HepG2 (cell line): ENCODE data around the gene FRMD6. TPM values are rescaled to one million over a fixed set of nuclear protein-coding genes. Genes with fewer than 3 reads are reported as not detected.

Experiments
- ATAC-seq: fragments of 200-7000 bp; cut with Tn5 transposase; 3 replicates; pipeline ENCODE4 v1.9.1; 2020; ENCODE audit warnings: mild to moderate bottlenecking, moderate library complexity
- BruUV-seq: library from RNA; stranded (reverse); fragments of 400-500 nt; replicated peaks from 2 replicates; lab custom pipeline; 2021; lab: Mats Ljungman, UMichigan
- CTCF ChIA-PET: fragments of 300-600 bp; formaldehyde crosslinking; extraction: SDS; loops from one replicate; lab custom pipeline; 2021; ENCODE audit warnings: low total read pairs, inconsistent platforms, low intra/inter-chr PET ratio; lab: Yijun Ruan, JAX
- POLR2A ChIA-PET: fragments of 350-600 bp; sonication (Branson Sonifier 250); formaldehyde crosslinking; loops from one replicate; lab custom pipeline; 2020; ENCODE audit warnings: antibody characterized with exemption, inconsistent platforms; lab: Yijun Ruan, JAX
- DNase-seq: peaks from one replicate; pipeline ENCODE4 v3.0.0-alpha.2; 2015; ENCODE audit warnings: low spot score
- FAIRE-seq: peaks from 3 replicates; lab custom pipeline; 2011; peaks lifted over from hg19 to GRCh38; lab: Jason Lieb, UNC
- H2AFZ ChIP-seq: one replicate; pipeline ENCODE4 v1.6.1; 2011; ENCODE audit warnings: low read length, inconsistent platforms
- H3K27ac ChIP-seq: fragments of 300-600 bp; 3 replicates; pipeline ENCODE4 v1.8.0; 2011; ENCODE audit warnings: mixed run types, mild to moderate bottlenecking, mixed read lengths, low read length, inconsistent platforms; ENCODE audit not compliant: insufficient read depth; ENCODE audit errors: extremely low read length
- H3K27me3 ChIP-seq, 2 experiments: fragments of 200-600 bp in 1 of 2; 2 replicates in 1 of 2; 3 replicates in 1 of 2; pipeline versions ENCODE4 v1.6.0 to v1.8.0; 2011; ENCODE audit warnings: low read length in 2 of 2, mild to moderate bottlenecking in 2 of 2, moderate library complexity in 2 of 2, inconsistent platforms in 1 of 2; ENCODE audit not compliant: insufficient read depth in 2 of 2, control insufficient read depth in 1 of 2
- H3K36me3 ChIP-seq, 2 experiments: fragments of 200-600 bp in 1 of 2; replicated peaks in 1 of 2; 2 replicates in 1 of 2; 3 replicates in 1 of 2; pipeline versions ENCODE4 v1.5.1 to v1.8.0; 2011; ENCODE audit warnings: low read length in 2 of 2, inconsistent platforms in 1 of 2; ENCODE audit not compliant: insufficient read depth in 2 of 2, control insufficient read depth in 1 of 2
- H3K4me1 ChIP-seq: 2 replicates; pipeline ENCODE4 v1.5.1; 2012; ENCODE audit warnings: low read length, inconsistent platforms; ENCODE audit not compliant: insufficient read depth
- H3K4me2 ChIP-seq: 2 replicates; pipeline ENCODE4 v1.6.0; 2011; ENCODE audit warnings: low read depth, low read length, inconsistent platforms
- H3K4me3 ChIP-seq, 3 experiments: fragments of 200-600 bp in 1 of 3; sonication (generic), shearing (Covaris generic) in 1 of 3; replicated peaks in 1 of 3; 2 replicates each; pipeline ENCODE4 v1.5.1; 2011 to 2016; ENCODE audit warnings: low read length in 3 of 3, inconsistent platforms in 2 of 3, low read depth in 2 of 3, mild to moderate bottlenecking in 2 of 3, control low read depth in 1 of 3, mixed read lengths in 1 of 3; ENCODE audit not compliant: insufficient read depth in 1 of 3
- H3K79me2 ChIP-seq: one replicate; pipeline ENCODE4 v1.6.1; 2011; ENCODE audit warnings: low read length, inconsistent platforms; ENCODE audit not compliant: insufficient read depth
- H3K9ac ChIP-seq: 2 replicates; pipeline ENCODE4 v1.6.0; 2011; ENCODE audit warnings: mild to moderate bottlenecking, low read depth, low read length, inconsistent platforms; ENCODE audit not compliant: insufficient read depth
- H3K9me3 ChIP-seq: 2 replicates; pipeline ENCODE4 v1.5.1; 2012; ENCODE audit warnings: mild to moderate bottlenecking, low read length
- H4K20me1 ChIP-seq: 2 replicates; pipeline ENCODE4 v1.6.0; 2011; ENCODE audit warnings: inconsistent platforms, mild to moderate bottlenecking, low read length, moderate library complexity; ENCODE audit not compliant: insufficient read depth
- CBX5 ChIP-seq: sonication (generic); formaldehyde crosslinking; IDR thresholded peaks from 2 replicates; pipeline ENCODE4 v1.4.0; 2020; ENCODE audit warnings: missing genetic modification reagents, borderline replicate concordance
- FOSL2 ChIP-seq: sonication (generic); formaldehyde crosslinking; IDR thresholded peaks from 2 replicates; pipeline ENCODE4 v1.4.0; 2020; ENCODE audit warnings: missing genetic modification reagents
- MAFF ChIP-seq: IDR thresholded peaks from 2 replicates; pipeline ENCODE4 v1.6.1; 2011; ENCODE audit warnings: low read depth, low read length, improper control_type of control experiment
- MAFK ChIP-seq, 2 experiments: IDR thresholded peaks in 1 of 2; conservative IDR thresholded peaks in 1 of 2; 2 replicates each; pipeline ENCODE4 v1.6.1; 2011; ENCODE audit warnings: improper control_type of control experiment in 2 of 2, low read length in 2 of 2
- NFE2L2 ChIP-seq: fragments of 150-350 bp; IDR thresholded peaks from 2 replicates; pipeline ENCODE4 v1.6.1; 2014; ENCODE audit warnings: low read length
- ZEB1 ChIP-seq: IDR thresholded peaks from 2 replicates; pipeline ENCODE4 v1.6.1; 2012; ENCODE audit warnings: mild to moderate bottlenecking, low read depth, inconsistent platforms; ENCODE audit not compliant: insufficient replicate concordance
- ZMYM3 ChIP-seq: sonication (generic); formaldehyde crosslinking; IDR thresholded peaks from 2 replicates; pipeline ENCODE4 v1.5.1; 2020; ENCODE audit warnings: mild to moderate bottlenecking, missing genetic modification reagents
- ZNF614 ChIP-seq: IDR thresholded peaks from 2 replicates; pipeline ENCODE4 v1.6.1; 2018; ENCODE audit warnings: missing biosample characterization, missing genetic modification reagents, inconsistent platforms, borderline replicate concordance
- ZNF761 ChIP-seq: sonication (generic); formaldehyde crosslinking; conservative IDR thresholded peaks from 2 replicates; pipeline ENCODE4 v1.4.0; 2020; ENCODE audit warnings: mild to moderate bottlenecking, missing genetic modification reagents
- WGBS: methylation state at CpG from one replicate; pipeline ENCODE4 v1.1.6; 2017; ENCODE audit warnings: low lambda C conversion rate; 5-methylcytosine and 5-hydroxymethylcytosine counted together
- in situ Hi-C: cut with HindIII; loops from 2 replicates; pipeline ENCODE4 v1.10.0; 2017; ENCODE audit warnings: low pct_unique_long_range_greater_than_20kb; ENCODE audit not compliant: extremely low pct_ligation_motif_present
- intact Hi-C: fragments of 100-400 bp; cut with micrococcal nuclease; formaldehyde crosslinking; loops from one replicate; pipeline ENCODE4 v1.10.0; 2022; ENCODE audit not compliant: unreplicated experiment
- polyA plus RNA-seq, 8 experiments: library from polyadenylated mRNA; depleted of rRNA in 3 of 8; stranded (reverse) in 7 of 8; unstranded in 1 of 8; fragments of >200 nt; fragmentation: Illumina TruSeq in 4 of 8; extraction: Trizol in 4 of 8; gene quantifications; 2 replicates each; pipeline versions ENCODE4 v1.2.1 to v1.2.3, GENCODE V29; 2011 to 2016; ENCODE audit warnings: low read depth in 4 of 8, missing spikeins in 1 of 8, mixed read lengths in 1 of 8; ENCODE audit not compliant: insufficient read depth in 1 of 8
- total RNA-seq, 5 experiments: library from RNA; depleted of rRNA; stranded (reverse); fragments of >200 nt; fragmentation: Illumina TruSeq; extraction: Trizol; gene quantifications; 2 replicates each; pipeline ENCODE4 v1.2.3, GENCODE V29; 2016; ENCODE audit warnings: low read depth in 1 of 5
- TF ChIP-seq, protein P1 (sequence below): sonication (generic); formaldehyde crosslinking; IDR thresholded peaks from 2 replicates; pipeline ENCODE4 v1.8.0; 2022; ENCODE audit warnings: missing genetic modification reagents, mild to moderate bottlenecking, borderline replicate concordance

FRMD6 gene
- total and polyA plus RNA-seq, 2 of the 13 experiments (the other 11 are each of a cell fraction or from before 2014, with no cell fraction given) = 2.4 to 5.4 TPM

DNA sequence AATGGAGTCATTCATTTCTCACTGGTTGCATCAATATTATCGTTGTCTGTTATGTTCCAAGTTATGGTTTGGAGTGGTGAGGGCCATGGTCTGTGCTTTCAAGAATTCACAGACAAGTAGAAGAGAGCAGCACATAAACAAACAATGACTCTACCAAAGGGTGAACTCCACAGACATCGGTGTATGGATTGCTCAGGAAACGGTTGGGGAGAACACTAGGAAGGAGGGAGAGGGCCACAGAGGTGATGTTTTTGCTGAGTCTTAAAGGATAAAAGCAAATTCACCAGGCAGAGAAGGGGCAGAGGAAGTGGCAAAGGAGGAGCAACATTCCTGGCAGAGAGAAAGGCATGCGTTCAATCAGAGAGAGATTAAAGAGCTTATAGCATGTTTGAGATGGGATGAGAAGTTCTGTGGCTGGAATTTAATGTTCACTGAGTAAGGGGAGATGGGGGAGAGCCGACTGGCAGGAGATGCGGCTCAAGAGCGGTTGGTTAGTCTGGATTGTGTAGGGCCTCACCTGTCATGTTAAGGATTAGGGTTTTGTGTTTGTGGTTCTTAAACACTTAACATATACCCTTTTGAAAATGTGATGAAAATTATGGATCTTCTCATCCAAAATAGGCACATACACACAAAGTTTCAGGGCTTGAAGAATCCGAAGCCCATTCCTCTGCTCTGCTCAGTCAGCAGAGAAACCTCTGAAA is 42.3 kb upstream of the FRMD6 start:
- Histone ChIP-seq H3K27me3 (no peaks in the 10 kb centered on the region; a peak in 1 of 5 replicates), H3K27ac (no peak overlapping the region), H2AFZ (no peak overlapping the region), H3K79me2 (no peaks in the 10 kb centered on the region), H3K4me3 (no peak overlapping the region), H3K36me3 (no peaks in the 10 kb centered on the region), H3K9me3 (no peaks in the 10 kb centered on the region), H3K9ac (no peak overlapping the region), H3K4me2 (no peak overlapping the region)
- DNase-seq (no peak), FAIRE-seq (no peak), ATAC-seq (no peak)
- ChIA-PET CTCF (no interaction called here), POLR2A (no interaction called here)
- 57% methylated on average over 8 of the region's 8 CpGs for WGBS
- BruUV-seq = no TSS peak
- TF ChIP-seq, protein P1, sequence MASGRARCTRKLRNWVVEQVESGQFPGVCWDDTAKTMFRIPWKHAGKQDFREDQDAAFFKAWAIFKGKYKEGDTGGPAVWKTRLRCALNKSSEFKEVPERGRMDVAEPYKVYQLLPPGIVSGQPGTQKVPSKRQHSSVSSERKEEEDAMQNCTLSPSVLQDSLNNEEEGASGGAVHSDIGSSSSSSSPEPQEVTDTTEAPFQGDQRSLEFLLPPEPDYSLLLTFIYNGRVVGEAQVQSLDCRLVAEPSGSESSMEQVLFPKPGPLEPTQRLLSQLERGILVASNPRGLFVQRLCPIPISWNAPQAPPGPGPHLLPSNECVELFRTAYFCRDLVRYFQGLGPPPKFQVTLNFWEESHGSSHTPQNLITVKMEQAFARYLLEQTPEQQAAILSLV (CRISPR knock-in tag) = no peak
- TF ChIP-seq, all 625 proteins: peak for 0
- intact Hi-C loops = no loop called here
- Histone ChIP-seq H3K4me1 (no peaks in the 10 kb centered on the region; the same call in 1 of the 2 replicates), H4K20me1 (no peaks in the 10 kb centered on the region)
- in situ Hi-C loops = no loop called here

DNA sequence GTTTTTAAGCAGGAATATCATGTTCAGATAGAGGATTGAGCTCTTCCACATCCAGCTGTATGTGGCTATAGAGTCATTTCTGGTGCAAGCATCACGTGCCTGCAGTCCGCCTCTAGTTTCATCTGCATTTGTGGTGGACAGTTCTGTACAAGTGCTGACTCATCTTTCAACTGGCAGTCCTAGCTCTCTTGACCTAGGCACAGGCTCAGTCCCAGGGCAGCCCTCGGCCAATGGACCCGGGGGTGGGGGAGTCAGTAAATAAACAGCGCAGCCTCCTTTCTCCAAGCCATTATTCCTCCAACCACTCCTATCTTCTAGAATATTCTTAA is 41.8 kb upstream of the FRMD6 start:
- intact Hi-C loops = no loop called here
- Histone ChIP-seq H3K9me3 (no peaks in the 10 kb centered on the region), H3K4me1 (no peaks in the 10 kb centered on the region; the same call in 1 of the 2 replicates), H3K4me2 (no peak overlapping the region), H2AFZ (no peak overlapping the region), H3K27me3 (no peaks in the 10 kb centered on the region; a peak in 1 of 5 replicates), H3K36me3 (no peaks in the 10 kb centered on the region)
- POLR2A ChIA-PET = no interaction called here
- BruUV-seq = no TSS peak
- FAIRE-seq (no peak), ATAC-seq (no peak)
- TF ChIP-seq MAFK (conservative IDR thresholded peaks at IDR 0.05 in 1 of 2, IDR thresholded peaks at IDR 0.05 in 1 of 2; ENCODE audit: low read length in 2 of 2) (peak; percentile 56 to 70; a peak in 3 of 4 replicates), CBX5 (CRISPR knock-in tag) (no peak), MAFF (peak; percentile 53; the same call in 1 of the 2 replicates), ZMYM3 (CRISPR knock-in tag) (no peak), ZEB1 (no peak), ZNF761 (CRISPR knock-in tag) (no peak), FOSL2 (CRISPR knock-in tag) (peak; percentile 45; the same call in 1 of the 2 replicates), NFE2L2 (0 out of 2 replicates have a peak, but pooled peaks have one; percentile 37), ZNF614 (CRISPR knock-in tag) (no peak)
- TF ChIP-seq, all 625 proteins: peak for 4
- Histone ChIP-seq H3K9ac (no peak overlapping the region), H3K79me2 (no peaks in the 10 kb centered on the region), H3K27ac (no peak overlapping the region), H3K4me3 (no peak overlapping the region), H4K20me1 (no peaks in the 10 kb centered on the region)
- DNase-seq = no peak
- CTCF ChIA-PET = no interaction called here
- WGBS = 33% methylated on average over 3 of the region's 5 CpGs
- in situ Hi-C loops = no loop called here
